ENCODE data around the gene ORAI3. TPM values are rescaled to one million over a fixed set of nuclear protein-coding genes. Genes with fewer than 3 reads are reported as not detected.

ORAI3 gene
- total RNA-seq, 1 donor from 2014 or later = 26.2 TPM

GRCh38 chr16:30997725-30998711 is 49.1 kb downstream of the ORAI3 start:
- Mint-ChIP-seq H3K27me3 (ENCODE audit: low read depth) (peaks cover 31% of the 10 kb centered on the region), H3K36me3 (no peaks in the 10 kb centered on the region), H3K27ac (no peak overlapping the region), H3K4me3 (peak overlapping the region; percentile 68), H3K9me3 (no peaks in the 10 kb centered on the region), H3K4me1 (peaks cover 21% of the 10 kb centered on the region)
- no peak for DNase-seq (ENCODE audit: low spot score in 2 of 2, unreplicated experiment in 2 of 2)
- TF ChIP-seq, protein P1, sequence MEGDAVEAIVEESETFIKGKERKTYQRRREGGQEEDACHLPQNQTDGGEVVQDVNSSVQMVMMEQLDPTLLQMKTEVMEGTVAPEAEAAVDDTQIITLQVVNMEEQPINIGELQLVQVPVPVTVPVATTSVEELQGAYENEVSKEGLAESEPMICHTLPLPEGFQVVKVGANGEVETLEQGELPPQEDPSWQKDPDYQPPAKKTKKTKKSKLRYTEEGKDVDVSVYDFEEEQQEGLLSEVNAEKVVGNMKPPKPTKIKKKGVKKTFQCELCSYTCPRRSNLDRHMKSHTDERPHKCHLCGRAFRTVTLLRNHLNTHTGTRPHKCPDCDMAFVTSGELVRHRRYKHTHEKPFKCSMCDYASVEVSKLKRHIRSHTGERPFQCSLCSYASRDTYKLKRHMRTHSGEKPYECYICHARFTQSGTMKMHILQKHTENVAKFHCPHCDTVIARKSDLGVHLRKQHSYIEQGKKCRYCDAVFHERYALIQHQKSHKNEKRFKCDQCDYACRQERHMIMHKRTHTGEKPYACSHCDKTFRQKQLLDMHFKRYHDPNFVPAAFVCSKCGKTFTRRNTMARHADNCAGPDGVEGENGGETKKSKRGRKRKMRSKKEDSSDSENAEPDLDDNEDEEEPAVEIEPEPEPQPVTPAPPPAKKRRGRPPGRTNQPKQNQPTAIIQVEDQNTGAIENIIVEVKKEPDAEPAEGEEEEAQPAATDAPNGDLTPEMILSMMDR (IDR thresholded peaks at IDR 0.05; ENCODE audit: unreplicated experiment) = no peak

DNA sequence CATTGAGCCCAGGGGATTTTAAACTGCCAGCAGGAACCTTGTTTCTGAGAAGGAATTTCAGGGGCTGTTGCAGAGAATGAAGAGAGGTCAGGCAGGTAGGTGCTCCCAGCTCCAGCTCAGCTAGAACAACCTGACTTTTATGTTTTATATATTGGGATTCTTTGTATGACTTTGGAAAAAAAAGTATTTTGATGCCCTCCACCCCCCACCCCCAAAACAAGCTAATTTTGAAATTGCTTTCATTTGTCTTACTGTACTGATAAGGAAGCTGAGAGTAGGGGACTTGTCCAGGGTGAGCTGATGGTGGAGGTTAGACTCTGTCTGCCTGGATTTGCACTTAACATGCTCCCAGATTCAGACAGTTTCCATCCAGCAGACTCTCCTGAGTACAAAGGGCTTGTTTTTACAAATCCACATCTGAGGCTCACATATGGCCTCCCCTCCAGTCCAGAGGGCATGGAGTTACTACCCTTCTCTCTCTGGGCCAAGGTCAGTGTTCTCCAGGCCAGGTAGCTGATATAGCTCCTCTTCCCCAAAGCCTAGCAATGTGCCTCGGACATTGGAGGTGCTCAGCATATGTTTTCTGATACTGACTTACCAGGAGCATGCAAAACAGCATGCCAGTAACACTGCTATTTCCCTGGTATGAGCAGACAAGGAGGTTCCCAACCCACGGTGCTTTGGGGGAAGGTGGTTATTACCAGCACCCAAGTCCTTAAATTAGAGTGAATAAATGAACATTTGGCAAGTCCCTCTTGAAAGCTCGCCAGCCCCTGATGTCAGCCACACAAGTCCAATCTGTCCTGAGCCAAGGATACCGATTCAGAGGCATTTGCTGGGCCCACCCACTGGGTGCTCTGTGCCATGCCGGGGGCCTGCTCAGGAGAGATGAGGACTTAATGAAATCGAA is 50.2 kb downstream of the ORAI3 start:
- H3K36me3 Mint-ChIP-seq = no peaks in the 10 kb centered on the region
- TF ChIP-seq, protein P1 (IDR thresholded peaks at IDR 0.05; ENCODE audit: unreplicated experiment) = no peak
- H3K9me3 Mint-ChIP-seq = no peaks in the 10 kb centered on the region
- H3K27me3 Mint-ChIP-seq (ENCODE audit: low read depth) = peaks cover 31% of the 10 kb centered on the region
- H3K4me1 Mint-ChIP-seq = peaks cover 21% of the 10 kb centered on the region
- no peak overlapping the region for H3K4me3 Mint-ChIP-seq
- DNase-seq (ENCODE audit: low spot score in 2 of 2, unreplicated experiment in 2 of 2) = no peak
- H3K27ac Mint-ChIP-seq = no peak overlapping the region

DNA sequence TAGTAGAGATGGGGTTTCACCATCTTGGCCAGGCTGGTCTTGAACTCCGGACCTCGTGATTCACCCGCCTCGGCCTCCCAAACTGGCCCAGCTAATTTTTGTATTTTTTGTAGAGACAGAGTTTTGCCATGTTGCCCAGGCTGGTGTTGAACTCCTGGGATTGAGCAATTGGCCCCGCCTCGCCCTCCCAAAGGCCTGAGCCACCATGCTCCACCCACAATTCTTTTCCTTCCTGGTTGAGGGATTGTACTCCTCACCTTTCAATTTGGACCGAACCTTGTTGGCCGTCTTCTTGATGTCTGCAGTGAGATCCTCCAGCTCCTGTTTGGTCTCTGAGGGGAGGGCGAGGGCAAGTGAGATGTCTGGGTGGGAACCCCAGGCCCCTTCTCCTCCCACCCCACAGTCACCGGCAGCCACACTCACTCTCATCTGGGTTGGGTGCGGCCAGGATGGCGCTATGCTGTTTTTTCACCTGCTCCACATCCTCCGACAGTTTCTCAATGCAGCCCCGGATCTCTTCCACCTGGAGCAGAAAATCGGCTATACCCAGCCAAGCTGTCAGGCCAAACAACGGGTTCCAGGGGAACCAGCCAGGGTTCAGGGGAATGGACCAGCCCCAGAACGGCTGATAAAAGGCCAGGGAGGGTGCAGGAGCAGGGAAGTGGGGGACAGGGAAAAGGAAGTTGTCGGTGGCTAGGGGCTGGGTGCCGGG is 52.0 kb downstream of the ORAI3 start:
- TF ChIP-seq, protein P1 (IDR thresholded peaks at IDR 0.05; ENCODE audit: unreplicated experiment) = no peak
- Mint-ChIP-seq H3K4me1 (peaks cover 21% of the 10 kb centered on the region), H3K27ac (no peak overlapping the region), H3K27me3 (ENCODE audit: low read depth) (peaks cover 30% of the 10 kb centered on the region), H3K36me3 (no peaks in the 10 kb centered on the region), H3K4me3 (no peak overlapping the region), H3K9me3 (no peaks in the 10 kb centered on the region)
- no peak for DNase-seq (ENCODE audit: low spot score in 2 of 2, unreplicated experiment in 2 of 2)

- peaks cover 16% of the 10 kb centered on the region for H3K4me1 Mint-ChIP-seq
- no peak overlapping the region for H3K4me3 Mint-ChIP-seq
- H3K27me3 Mint-ChIP-seq (ENCODE audit: low read depth) = peaks cover 30% of the 10 kb centered on the region
- no peaks in the 10 kb centered on the region for H3K9me3 Mint-ChIP-seq
- TF ChIP-seq, protein P1 (IDR thresholded peaks at IDR 0.05; ENCODE audit: unreplicated experiment) = no peak
- no peak for DNase-seq (ENCODE audit: low spot score in 2 of 2, unreplicated experiment in 2 of 2)
- no peak overlapping the region for H3K27ac Mint-ChIP-seq
- H3K36me3 Mint-ChIP-seq = no peaks in the 10 kb centered on the region
Observed at GRCh38 chr16:31001507-31002249, 52.8 kb downstream of the ORAI3 start.
